Body of pancreas (tissue), 4 donors: ENCODE data around the gene MYRIP. TPM values are rescaled to one million over a fixed set of nuclear protein-coding genes. Genes with fewer than 3 reads are reported as not detected.

ENCODE experiments used
- ATAC-seq: fragments of 150-250 bp; one replicate; pipeline ENCODE4 v1.9.1; 2016
- DNase-seq, 4 donors: peaks; one replicate each; pipeline ENCODE4 v3.0.0-alpha.2; 2019
- H3K27ac ChIP-seq, 4 donors: fragments of 200-600 bp; sonication (generic); 1 replicate in 3 of 4; 2 replicates in 1 of 4; pipeline versions ENCODE4 v1.5.1 to v1.6.1; 2016 to 2019; ENCODE audit warnings: mild to moderate bottlenecking in 1 of 4, mixed read lengths in 1 of 4, moderate library complexity in 1 of 4
- H3K27me3 ChIP-seq, 2 donors: fragments of 200-600 bp; sonication (generic); one replicate each; pipeline ENCODE4 v1.6.0; 2016; ENCODE audit warnings: mild to moderate bottlenecking in 1 of 2
- H3K36me3 ChIP-seq, 2 donors: fragments of 200-600 bp; sonication (generic); replicated peaks in 1 of 2; 2 replicates each; pipeline ENCODE4 v1.5.1; 2016; ENCODE audit warnings: low read depth in 2 of 2; ENCODE audit not compliant: insufficient read depth in 1 of 2
- H3K4me1 ChIP-seq: fragments of 200-600 bp; sonication (generic); one replicate; pipeline ENCODE4 v1.6.0; 2016
- H3K4me3 ChIP-seq, 2 donors: fragments of 200-600 bp; sonication (generic); 1 replicate in 1 of 2; 2 replicates in 1 of 2; pipeline ENCODE4 v1.5.1; 2016 to 2019
- H3K9me3 ChIP-seq, 3 donors: fragments of 200-600 bp; sonication (generic); 1 replicate in 2 of 3; 2 replicates in 1 of 3; pipeline ENCODE4 v1.5.1; 2016
- POLR2A ChIP-seq, 3 donors: fragments of 450-650 bp; IDR thresholded peaks; one replicate each; pipeline ENCODE4 v1.6.1; 2016; ENCODE audit warnings: antibody characterized with exemption in 3 of 3, mild to moderate bottlenecking in 2 of 3
- WGBS, 2 donors: methylation state at CpG; one replicate each; pipeline ENCODE4 v1.1.5; 2017; 5-methylcytosine and 5-hydroxymethylcytosine counted together
- intact Hi-C: fragments of 100-400 bp; cut with DNase I; formaldehyde crosslinking; loops from one replicate; pipeline ENCODE4 v1.15.1; 2023
- total RNA-seq, 2 donors: library from RNA; depleted of rRNA; stranded (reverse); fragments of >200 nt; gene quantifications; one replicate each; pipeline ENCODE4 v1.1.0, GENCODE V29; 2016
- TF ChIP-seq, protein P1 (sequence below), 7 experiments: fragments of 450-650 bp in 4 of 7; fragments of 200-600 bp in 3 of 7; sonication (generic) in 3 of 7; IDR thresholded peaks; one replicate each; pipeline ENCODE4 v1.5.1; 2016 to 2019; ENCODE audit warnings: antibody characterized with exemption in 7 of 7

Gene MYRIP
- total RNA-seq, 2 donors from 2014 or later: 5.2 to 12.5 TPM

DNA sequence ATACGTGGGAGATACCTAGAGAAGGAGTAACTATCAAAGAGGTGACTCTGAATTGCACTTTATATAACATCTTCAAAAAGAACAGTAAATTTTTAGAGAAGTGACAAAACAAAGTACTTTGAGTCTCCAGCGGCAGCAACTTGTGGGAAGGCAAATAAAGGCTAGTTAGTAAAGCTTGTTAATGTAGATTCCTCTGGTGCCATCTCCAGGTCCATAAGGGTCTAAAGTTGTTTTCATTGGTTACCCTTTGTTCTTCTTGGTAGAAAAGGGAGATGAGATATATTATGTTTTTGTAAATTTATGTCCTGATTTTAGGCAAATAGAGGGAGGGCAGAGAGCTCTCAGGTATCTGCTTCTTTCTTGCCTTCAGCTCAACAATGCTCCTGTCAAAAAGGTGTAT, 161.6 kb downstream of the MYRIP start:
- ATAC-seq (no peak), DNase-seq (no peak)
- H3K4me3 ChIP-seq: no peak overlapping the region
- TF ChIP-seq, protein P1, sequence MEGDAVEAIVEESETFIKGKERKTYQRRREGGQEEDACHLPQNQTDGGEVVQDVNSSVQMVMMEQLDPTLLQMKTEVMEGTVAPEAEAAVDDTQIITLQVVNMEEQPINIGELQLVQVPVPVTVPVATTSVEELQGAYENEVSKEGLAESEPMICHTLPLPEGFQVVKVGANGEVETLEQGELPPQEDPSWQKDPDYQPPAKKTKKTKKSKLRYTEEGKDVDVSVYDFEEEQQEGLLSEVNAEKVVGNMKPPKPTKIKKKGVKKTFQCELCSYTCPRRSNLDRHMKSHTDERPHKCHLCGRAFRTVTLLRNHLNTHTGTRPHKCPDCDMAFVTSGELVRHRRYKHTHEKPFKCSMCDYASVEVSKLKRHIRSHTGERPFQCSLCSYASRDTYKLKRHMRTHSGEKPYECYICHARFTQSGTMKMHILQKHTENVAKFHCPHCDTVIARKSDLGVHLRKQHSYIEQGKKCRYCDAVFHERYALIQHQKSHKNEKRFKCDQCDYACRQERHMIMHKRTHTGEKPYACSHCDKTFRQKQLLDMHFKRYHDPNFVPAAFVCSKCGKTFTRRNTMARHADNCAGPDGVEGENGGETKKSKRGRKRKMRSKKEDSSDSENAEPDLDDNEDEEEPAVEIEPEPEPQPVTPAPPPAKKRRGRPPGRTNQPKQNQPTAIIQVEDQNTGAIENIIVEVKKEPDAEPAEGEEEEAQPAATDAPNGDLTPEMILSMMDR (IDR thresholded peaks at IDR 0.05): peak in 4 of 7 experiments; percentile 8 to 22 (median 16)
- TF ChIP-seq POLR2A (IDR thresholded peaks at IDR 0.05): no peak
- H3K9me3 ChIP-seq: peaks cover 0 to 5% (median 0%) of the 10 kb centered on the region in 3 donors
- H3K36me3 ChIP-seq: no peaks in the 10 kb centered on the region
- peaks cover 28% of the 10 kb centered on the region for H3K4me1 ChIP-seq
- H3K27ac ChIP-seq: peak overlapping the region in 2 of 4 donors; percentile 24 to 40
- intact Hi-C loops: no loop called here
- WGBS, 2 donors: 42 to 49% methylated on average over 2 of the region's 2 CpGs
- H3K27me3 ChIP-seq: no peaks in the 10 kb centered on the region

- Histone ChIP-seq H3K4me3 (no peak overlapping the region), H3K36me3 (no peaks in the 10 kb centered on the region), H3K9me3 (peaks cover 0 to 5% (median 0%) of the 10 kb centered on the region in 3 donors), H3K27ac (peak overlapping the region in 2 of 4 donors; percentile 24 to 40), H3K27me3 (no peaks in the 10 kb centered on the region), H3K4me1 (peaks cover 24% of the 10 kb centered on the region)
- ATAC-seq (no peak), DNase-seq (no peak)
- TF ChIP-seq, protein P1 (IDR thresholded peaks at IDR 0.05): no peak
- TF ChIP-seq POLR2A (IDR thresholded peaks at IDR 0.05): no peak
- WGBS, 2 donors: 52 to 54% methylated on average over 3 of the region's 3 CpGs
- intact Hi-C loops: no loop called here
Measured at GRCh38 chr3:39971559-39972031, 162.2 kb downstream of the MYRIP start.

DNA sequence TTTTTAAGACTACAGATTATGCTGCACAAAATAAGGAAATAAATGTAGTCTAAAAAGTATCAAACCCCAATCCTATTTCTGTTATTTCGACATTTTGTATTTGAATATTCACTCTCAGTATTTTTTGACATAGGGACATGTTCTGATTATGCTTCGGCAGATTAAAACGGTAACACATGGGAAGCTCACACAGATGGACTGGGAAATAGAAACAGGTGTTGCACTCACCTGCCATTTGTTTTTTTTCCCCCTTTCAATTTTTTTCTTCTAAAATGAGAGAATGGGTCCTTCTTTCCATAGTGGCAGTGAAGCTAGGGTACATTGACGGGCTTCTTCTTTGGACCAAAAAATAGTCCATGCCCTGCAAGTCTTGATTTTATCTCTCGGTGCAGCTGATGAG, 163.1 kb downstream of the MYRIP start:
- intact Hi-C loops: no loop called here
- peak overlapping the region in 1 of 4 donors; percentile 40 for H3K27ac ChIP-seq
- H3K4me1 ChIP-seq: peaks cover 24% of the 10 kb centered on the region
- no peaks in the 10 kb centered on the region for H3K27me3 ChIP-seq
- WGBS, 2 donors: 36 to 37% methylated on average over 5 of the region's 5 CpGs
- DNase-seq (peak in 2 of 4 donors; percentile 26), ATAC-seq (peak; percentile 45)
- no peak for TF ChIP-seq POLR2A (IDR thresholded peaks at IDR 0.05)
- TF ChIP-seq, protein P1 (IDR thresholded peaks at IDR 0.05): no peak
- H3K4me3 ChIP-seq: no peak overlapping the region
- peaks cover 0 to 5% (median 0%) of the 10 kb centered on the region in 3 donors for H3K9me3 ChIP-seq
- no peaks in the 10 kb centered on the region for H3K36me3 ChIP-seq

GRCh38 chr3:39977058-39977794, 167.8 kb downstream of the MYRIP start:
- H3K27ac ChIP-seq: no peak overlapping the region
- H3K27me3 ChIP-seq: no peaks in the 10 kb centered on the region
- intact Hi-C loops: no loop called here
- TF ChIP-seq POLR2A (IDR thresholded peaks at IDR 0.05): no peak
- TF ChIP-seq, protein P1 (IDR thresholded peaks at IDR 0.05): no peak
- peaks cover 18% of the 10 kb centered on the region for H3K4me1 ChIP-seq
- H3K9me3 ChIP-seq: no peaks in the 10 kb centered on the region
- ATAC-seq (no peak), DNase-seq (no peak)
- no peaks in the 10 kb centered on the region for H3K36me3 ChIP-seq
- 72 to 80% methylated on average over 6 of the region's 6 CpGs for WGBS, 2 donors
- no peak overlapping the region for H3K4me3 ChIP-seq
